Measurements from ENCODE around the gene APOA4.

GRCh38 chr11:116853461-116854073, 30.5 kb upstream of the APOA4 start:
- no peak for TF ChIP-seq CTCF (IDR thresholded peaks at IDR 0.05)
- TF ChIP-seq POLR2A (IDR thresholded peaks at IDR 0.05) = no peak

All from sigmoid colon (tissue), 3 donors.